Measurements from ENCODE around the gene INS. TPM values are rescaled to one million over a fixed set of nuclear protein-coding genes. Genes with fewer than 3 reads are reported as not detected.

INS gene
- total and polyA plus RNA-seq, 2 of the 13 experiments (the other 11 are each of a cell fraction or from before 2014, with no cell fraction given), result not detected

DNA sequence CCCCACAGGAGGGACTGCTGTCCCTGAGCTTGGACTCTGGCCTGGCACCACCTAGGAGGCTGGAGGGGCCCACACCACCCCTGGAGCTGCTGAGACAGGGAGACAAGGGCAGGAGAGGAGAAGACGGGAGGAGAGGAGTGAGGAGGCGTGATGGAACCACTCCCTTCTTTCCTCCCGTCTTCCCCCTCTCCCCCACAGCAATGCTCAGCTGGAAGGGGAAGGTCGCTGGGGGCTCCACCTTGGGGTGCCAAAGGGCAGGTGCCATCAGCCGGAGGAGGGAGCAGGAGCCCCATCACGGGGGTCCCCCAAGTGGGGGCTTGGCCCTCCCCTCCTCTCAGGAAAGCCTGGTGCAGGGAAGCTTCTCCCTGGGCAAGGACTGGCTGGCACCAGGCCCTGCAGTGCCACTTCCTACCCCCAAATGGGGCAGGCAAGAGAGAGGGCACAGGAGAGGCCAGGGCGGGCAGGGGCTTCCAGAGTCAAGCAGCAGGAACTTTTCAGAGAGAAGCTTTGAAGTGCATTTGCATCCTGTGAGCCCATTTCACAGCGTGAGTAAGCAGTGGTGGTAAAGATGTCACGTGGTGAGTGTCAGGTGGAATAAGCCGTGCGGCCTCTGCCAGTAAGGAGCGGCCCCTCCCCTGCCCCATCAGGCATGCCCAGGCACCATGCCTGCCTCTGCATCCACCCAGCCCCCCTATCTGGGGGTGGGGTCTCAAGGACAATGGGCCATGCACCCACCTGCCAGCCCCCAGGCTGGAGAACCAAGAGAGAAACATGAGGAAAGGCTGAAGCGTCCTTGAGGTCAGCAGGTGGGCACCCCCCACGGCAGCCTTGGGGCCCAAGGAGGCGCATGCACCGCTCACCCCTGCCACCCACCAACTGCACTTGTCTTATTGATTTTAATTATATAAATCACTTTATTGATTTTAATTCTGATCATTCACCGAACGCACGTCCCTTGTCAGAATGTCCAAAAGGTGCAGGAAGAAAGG, 26.7 kb downstream of the INS start (continued):
- TF ChIP-seq, protein P1, sequence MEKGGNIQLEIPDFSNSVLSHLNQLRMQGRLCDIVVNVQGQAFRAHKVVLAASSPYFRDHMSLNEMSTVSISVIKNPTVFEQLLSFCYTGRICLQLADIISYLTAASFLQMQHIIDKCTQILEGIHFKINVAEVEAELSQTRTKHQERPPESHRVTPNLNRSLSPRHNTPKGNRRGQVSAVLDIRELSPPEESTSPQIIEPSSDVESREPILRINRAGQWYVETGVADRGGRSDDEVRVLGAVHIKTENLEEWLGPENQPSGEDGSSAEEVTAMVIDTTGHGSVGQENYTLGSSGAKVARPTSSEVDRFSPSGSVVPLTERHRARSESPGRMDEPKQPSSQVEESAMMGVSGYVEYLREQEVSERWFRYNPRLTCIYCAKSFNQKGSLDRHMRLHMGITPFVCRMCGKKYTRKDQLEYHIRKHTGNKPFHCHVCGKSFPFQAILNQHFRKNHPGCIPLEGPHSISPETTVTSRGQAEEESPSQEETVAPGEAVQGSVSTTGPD (CRISPR knock-in tag; IDR thresholded peaks at IDR 0.05), result no peak
- TF ChIP-seq, protein P2, sequence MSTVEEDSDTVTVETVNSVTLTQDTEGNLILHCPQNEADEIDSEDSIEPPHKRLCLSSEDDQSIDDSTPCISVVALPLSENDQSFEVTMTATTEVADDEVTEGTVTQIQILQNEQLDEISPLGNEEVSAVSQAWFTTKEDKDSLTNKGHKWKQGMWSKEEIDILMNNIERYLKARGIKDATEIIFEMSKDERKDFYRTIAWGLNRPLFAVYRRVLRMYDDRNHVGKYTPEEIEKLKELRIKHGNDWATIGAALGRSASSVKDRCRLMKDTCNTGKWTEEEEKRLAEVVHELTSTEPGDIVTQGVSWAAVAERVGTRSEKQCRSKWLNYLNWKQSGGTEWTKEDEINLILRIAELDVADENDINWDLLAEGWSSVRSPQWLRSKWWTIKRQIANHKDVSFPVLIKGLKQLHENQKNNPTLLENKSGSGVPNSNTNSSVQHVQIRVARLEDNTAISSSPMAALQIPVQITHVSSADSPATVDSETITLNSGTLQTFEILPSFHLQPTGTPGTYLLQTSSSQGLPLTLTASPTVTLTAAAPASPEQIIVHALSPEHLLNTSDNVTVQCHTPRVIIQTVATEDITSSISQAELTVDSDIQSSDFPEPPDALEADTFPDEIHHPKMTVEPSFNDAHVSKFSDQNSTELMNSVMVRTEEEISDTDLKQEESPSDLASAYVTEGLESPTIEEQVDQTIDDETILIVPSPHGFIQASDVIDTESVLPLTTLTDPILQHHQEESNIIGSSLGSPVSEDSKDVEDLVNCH (CRISPR knock-in tag; IDR thresholded peaks at IDR 0.05), result no peak
- TF ChIP-seq ATRX (CRISPR knock-in tag; IDR thresholded peaks at IDR 0.05; ENCODE audit: borderline replicate concordance) (no peak), SMARCE1 (IDR thresholded peaks at IDR 0.05; ENCODE audit: borderline replicate concordance) (no peak), ZNF326 (CRISPR knock-in tag; IDR thresholded peaks at IDR 0.05; ENCODE audit: borderline replicate concordance) (peak; percentile 75; the same call in 1 of the 2 replicates), CEBPG (CRISPR knock-in tag; IDR thresholded peaks at IDR 0.05) (0 out of 2 replicates have a peak, but pooled peaks have one; percentile 25), KAT8 (CRISPR knock-in tag; IDR thresholded peaks at IDR 0.05) (0 out of 2 replicates have a peak, but pooled peaks have one; percentile 6), PHF21A (CRISPR knock-in tag; IDR thresholded peaks at IDR 0.05) (no peak)
- TF ChIP-seq, protein P3, sequence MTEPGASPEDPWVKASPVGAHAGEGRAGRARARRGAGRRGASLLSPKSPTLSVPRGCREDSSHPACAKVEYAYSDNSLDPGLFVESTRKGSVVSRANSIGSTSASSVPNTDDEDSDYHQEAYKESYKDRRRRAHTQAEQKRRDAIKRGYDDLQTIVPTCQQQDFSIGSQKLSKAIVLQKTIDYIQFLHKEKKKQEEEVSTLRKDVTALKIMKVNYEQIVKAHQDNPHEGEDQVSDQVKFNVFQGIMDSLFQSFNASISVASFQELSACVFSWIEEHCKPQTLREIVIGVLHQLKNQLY (CRISPR knock-in tag; IDR thresholded peaks at IDR 0.05), result no peak
- TF ChIP-seq, protein P4, sequence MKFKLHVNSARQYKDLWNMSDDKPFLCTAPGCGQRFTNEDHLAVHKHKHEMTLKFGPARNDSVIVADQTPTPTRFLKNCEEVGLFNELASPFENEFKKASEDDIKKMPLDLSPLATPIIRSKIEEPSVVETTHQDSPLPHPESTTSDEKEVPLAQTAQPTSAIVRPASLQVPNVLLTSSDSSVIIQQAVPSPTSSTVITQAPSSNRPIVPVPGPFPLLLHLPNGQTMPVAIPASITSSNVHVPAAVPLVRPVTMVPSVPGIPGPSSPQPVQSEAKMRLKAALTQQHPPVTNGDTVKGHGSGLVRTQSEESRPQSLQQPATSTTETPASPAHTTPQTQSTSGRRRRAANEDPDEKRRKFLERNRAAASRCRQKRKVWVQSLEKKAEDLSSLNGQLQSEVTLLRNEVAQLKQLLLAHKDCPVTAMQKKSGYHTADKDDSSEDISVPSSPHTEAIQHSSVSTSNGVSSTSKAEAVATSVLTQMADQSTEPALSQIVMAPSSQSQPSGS (CRISPR knock-in tag; IDR thresholded peaks at IDR 0.05), result no peak; the same call in 1 of the 2 replicates
- TF ChIP-seq, protein P5, sequence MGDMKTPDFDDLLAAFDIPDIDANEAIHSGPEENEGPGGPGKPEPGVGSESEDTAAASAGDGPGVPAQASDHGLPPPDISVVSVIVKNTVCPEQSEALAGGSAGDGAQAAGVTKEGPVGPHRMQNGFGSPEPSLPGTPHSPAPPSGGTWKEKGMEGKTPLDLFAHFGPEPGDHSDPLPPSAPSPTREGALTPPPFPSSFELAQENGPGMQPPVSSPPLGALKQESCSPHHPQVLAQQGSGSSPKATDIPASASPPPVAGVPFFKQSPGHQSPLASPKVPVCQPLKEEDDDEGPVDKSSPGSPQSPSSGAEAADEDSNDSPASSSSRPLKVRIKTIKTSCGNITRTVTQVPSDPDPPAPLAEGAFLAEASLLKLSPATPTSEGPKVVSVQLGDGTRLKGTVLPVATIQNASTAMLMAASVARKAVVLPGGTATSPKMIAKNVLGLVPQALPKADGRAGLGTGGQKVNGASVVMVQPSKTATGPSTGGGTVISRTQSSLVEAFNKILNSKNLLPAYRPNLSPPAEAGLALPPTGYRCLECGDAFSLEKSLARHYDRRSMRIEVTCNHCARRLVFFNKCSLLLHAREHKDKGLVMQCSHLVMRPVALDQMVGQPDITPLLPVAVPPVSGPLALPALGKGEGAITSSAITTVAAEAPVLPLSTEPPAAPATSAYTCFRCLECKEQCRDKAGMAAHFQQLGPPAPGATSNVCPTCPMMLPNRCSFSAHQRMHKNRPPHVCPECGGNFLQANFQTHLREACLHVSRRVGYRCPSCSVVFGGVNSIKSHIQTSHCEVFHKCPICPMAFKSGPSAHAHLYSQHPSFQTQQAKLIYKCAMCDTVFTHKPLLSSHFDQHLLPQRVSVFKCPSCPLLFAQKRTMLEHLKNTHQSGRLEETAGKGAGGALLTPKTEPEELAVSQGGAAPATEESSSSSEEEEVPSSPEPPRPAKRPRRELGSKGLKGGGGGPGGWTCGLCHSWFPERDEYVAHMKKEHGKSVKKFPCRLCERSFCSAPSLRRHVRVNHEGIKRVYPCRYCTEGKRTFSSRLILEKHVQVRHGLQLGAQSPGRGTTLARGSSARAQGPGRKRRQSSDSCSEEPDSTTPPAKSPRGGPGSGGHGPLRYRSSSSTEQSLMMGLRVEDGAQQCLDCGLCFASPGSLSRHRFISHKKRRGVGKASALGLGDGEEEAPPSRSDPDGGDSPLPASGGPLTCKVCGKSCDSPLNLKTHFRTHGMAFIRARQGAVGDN (CRISPR knock-in tag; IDR thresholded peaks at IDR 0.05), result 0 out of 2 replicates have a peak, but pooled peaks have one; percentile 12
- TF ChIP-seq, protein P6, sequence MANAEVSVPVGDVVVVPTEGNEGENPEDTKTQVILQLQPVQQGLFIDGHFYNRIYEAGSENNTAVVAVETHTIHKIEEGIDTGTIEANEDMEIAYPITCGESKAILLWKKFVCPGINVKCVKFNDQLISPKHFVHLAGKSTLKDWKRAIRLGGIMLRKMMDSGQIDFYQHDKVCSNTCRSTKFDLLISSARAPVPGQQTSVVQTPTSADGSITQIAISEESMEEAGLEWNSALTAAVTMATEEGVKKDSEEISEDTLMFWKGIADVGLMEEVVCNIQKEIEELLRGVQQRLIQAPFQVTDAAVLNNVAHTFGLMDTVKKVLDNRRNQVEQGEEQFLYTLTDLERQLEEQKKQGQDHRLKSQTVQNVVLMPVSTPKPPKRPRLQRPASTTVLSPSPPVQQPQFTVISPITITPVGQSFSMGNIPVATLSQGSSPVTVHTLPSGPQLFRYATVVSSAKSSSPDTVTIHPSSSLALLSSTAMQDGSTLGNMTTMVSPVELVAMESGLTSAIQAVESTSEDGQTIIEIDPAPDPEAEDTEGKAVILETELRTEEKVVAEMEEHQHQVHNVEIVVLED (CRISPR knock-in tag; IDR thresholded peaks at IDR 0.05; ENCODE audit: borderline replicate concordance), result no peak
- TF ChIP-seq, protein P7, sequence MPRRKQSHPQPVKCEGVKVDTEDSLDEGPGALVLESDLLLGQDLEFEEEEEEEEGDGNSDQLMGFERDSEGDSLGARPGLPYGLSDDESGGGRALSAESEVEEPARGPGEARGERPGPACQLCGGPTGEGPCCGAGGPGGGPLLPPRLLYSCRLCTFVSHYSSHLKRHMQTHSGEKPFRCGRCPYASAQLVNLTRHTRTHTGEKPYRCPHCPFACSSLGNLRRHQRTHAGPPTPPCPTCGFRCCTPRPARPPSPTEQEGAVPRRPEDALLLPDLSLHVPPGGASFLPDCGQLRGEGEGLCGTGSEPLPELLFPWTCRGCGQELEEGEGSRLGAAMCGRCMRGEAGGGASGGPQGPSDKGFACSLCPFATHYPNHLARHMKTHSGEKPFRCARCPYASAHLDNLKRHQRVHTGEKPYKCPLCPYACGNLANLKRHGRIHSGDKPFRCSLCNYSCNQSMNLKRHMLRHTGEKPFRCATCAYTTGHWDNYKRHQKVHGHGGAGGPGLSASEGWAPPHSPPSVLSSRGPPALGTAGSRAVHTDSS (CRISPR knock-in tag; conservative IDR thresholded peaks at IDR 0.05), result no peak

Data from HepG2 (cell line).